GM19452 (cell line): Measurements from ENCODE around the gene SP4.
A peak's percentile ranks its signal among the peaks of the same experiment; 100 is the strongest.

Experiments
- ATAC-seq: cut with Tn5 transposase; IDR thresholded peaks from one replicate; pipeline ENCODE4 v1.9.1; 2021; ENCODE audit not compliant: unreplicated experiment

SP4 gene

GRCh38 chr7:21427871-21428658 is at the start of gene SP4:
SP4 (plus strand) TSS chr7:21428083; CDS start chr7:21428252, 169 bp downstream.
- ATAC-seq, result peak; percentile 66

- peak; percentile 93 for ATAC-seq
Measured at GRCh38 chr7:21383227-21384220, 44.4 kb upstream of the SP4 start.

DNA sequence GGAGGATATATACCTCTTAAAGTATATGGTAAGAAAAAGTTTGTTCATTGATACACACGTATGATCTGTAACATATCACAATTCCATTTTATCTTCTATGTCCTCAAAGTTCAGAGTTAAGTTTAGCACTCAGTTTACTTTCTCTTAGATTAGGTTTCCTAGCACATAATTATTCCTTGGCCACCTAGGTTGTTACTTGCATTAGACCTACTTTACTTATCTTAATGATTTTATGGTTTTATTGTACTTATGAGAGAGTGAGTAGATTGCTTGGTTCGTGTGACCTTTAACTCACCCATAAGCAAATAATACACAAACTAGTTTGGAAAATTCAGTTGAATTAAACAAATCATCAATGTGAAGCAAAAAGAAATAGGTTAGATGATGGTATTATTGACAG is 33.9 kb upstream of the SP4 start:
- no peak for ATAC-seq

- ATAC-seq, result no peak
Measured at GRCh38 chr7:21401944-21402343, 25.9 kb upstream of the SP4 start.

DNA sequence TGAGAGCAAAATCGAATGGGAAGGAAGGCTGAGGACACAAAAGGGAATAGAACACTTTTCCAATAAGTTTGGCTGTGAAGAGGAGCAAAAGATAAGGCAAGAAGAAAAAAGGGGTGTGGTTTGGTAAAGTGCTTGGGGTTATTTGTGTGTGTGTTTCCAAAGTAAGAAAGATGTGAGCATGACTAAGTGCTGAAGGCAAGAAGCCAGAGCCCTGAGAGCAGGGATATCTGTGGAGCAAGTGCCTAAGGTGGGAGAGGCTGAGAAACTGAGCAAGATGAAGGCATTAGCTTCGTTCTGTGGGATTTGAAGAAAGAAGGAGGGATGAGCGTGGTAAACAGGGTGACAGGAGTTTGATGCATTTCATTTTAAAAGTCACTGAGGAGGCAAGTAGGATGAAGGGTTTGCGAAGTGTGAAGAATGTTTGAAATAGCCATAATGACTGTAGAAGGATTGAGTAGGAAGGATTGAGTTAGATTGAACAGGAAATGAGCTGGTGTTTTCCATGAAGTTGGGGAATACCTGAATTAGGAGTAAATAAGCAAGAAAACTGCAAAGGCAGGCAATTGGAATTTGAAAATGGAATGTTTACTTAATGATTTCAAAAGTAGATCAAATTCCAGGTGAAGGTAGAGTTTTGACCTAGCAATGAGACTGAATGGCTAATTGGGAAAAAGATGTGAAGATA is 19.9 kb upstream of the SP4 start:
- ATAC-seq, result no peak

DNA sequence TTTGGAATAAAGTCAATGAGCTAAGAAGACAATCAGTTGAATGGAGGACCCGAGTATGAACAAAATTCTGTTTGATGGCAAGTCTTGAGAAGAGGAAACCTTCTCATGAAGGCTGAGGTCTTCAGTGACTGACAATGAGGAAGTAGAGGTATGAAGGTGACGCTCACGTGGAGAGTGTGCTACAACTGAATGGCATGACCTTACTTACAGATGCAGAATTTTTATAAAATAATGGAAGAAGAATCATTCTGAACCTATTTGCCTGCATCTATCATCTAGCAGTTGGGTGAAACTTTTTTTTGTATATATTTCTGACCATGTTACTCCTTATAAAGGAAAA is 19.4 kb upstream of the SP4 start:
- no peak for ATAC-seq

- ATAC-seq, result no peak
Measured at GRCh38 chr7:21412410-21412851, 15.5 kb upstream of the SP4 start.

- no peak for ATAC-seq
Measured at GRCh38 chr7:21412957-21413356, 14.9 kb upstream of the SP4 start.

DNA sequence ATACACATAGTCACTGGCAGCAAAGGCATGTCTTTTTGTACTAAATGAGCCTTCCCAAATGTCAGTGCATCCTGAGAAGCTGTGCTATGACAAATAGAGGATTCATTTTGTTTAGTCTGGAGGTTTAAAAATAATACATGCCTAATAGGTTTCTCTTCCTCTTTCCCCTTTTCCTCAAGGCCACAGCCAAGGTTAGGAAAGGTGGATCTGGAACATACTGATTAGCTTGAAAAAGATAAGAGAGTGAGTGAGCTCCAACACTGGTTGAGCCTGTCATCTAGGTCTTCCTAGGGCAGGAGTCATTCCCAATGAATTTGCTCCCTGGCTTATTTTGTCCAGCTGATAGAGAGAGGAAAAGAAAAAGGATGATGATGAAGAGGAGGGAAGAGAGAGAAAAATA is 14.4 kb upstream of the SP4 start:
- ATAC-seq, result no peak

- no peak for ATAC-seq
Measured at GRCh38 chr7:21414795-21415393, 13.0 kb upstream of the SP4 start.

- ATAC-seq, result no peak
Measured at GRCh38 chr7:21417647-21418046, 10.2 kb upstream of the SP4 start.

- ATAC-seq, result no peak
Measured at GRCh38 chr7:21422751-21423150, 5.1 kb upstream of the SP4 start.

DNA sequence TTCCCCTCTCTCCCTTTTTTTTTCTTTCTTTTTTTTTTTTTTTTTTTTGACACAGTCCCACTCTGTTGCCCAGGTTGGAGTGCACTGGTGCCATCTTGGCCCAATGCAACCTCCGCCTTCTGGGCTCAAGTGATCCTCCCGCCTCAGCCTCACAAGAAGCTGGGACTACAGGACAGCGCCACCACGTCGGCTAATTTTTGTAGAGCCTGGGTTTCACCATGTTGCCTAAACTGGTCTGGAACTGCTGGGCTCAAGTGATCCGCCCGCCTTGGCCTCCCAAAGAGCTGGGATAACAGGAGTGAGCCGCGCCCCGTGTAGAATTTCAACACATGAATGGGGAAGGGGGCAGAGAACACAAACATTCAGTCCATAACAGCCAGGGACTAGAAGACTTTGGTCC is 2.6 kb upstream of the SP4 start:
- no peak for ATAC-seq

DNA sequence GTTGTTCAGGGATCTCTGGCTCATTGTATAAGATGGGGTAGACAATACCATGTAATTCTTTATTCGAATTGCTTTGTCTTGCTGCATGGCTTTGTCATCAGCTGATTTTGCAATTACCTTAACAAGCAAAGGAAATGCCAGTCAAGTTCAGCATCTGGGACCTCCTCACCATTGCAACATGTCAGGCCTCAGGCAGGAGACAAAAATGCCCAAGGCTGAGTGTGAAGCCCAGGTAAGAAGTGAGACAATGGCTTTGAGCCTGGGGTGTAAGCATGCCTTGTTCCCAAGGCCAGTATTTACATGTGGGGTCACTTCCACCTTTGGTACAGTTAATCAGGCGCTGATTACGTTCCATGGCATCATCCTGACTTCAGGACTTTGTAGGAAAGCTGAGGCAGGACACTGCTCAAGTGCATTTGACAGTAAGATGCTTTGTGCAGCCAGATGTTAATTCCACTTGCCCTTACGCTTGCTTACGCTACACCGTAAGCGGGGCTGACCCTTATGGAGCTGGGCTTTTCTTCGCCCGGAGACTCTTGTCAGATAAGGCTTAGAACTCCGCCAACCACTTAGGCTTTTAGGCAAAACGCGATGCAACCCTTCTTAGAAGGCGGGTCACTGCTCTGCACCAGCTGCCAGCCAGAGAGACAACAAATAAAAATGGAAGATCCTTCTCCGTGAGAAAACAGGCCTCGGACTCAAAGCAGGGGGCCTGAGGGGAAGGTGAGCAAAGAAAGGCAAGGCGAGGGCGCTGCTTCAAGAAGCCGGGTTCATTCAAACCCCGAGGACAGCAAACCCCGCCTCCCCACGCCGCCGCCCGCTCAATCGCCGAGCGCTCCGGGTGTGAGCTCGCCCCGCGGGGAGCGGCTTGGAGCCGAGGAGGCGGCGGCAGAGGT is 1.3 kb upstream of the SP4 start:
- ATAC-seq, result no peak

DNA sequence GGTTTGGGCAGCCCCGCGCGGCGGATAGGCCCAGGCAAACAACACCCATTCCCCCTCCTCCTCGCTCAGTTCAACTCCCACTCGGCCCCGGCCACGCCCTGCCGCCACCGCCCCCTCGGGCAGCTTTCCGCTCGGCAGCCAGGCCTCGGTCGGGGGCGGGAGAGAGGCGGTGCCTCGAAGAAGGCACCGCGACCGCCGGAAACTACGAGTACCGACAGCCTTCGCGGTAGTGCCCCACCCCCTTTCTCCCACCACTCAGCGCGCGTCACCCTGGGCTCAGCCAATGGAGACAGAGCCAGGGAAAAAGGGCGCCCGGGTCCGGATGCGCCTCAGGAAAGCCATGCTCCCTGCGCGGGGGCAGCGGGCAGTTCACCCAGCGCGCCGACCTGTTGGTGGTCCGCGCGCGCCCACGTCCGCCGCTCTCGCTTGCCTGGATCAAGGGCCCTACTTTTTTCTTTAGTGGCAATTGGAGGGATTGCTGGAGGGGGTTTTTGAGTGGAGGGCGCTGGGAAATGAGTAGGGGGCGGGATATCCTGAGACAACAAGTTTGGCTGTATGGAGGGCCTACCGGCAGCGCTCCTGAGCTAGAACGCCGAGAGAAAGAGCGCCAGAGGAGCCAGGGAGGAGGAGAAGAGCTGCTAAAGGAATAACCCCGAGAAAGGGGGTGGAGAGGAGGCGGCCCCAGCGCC is 557 bp upstream of the SP4 start:
- ATAC-seq, result peak; percentile 78

DNA sequence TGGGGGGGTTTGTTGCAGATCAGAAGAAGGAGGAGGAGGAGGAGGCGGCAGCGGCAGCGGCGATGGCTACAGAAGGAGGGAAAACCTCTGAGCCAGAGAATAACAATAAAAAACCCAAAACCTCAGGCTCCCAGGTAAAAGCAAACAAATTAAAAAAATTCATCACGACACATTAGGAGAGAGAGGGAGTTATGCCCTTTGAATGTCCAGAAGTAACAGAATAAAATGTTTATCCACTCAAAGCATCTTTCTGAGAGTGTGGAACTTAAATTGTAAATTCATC is 717 bp downstream of the SP4 start:
- no peak for ATAC-seq

DNA sequence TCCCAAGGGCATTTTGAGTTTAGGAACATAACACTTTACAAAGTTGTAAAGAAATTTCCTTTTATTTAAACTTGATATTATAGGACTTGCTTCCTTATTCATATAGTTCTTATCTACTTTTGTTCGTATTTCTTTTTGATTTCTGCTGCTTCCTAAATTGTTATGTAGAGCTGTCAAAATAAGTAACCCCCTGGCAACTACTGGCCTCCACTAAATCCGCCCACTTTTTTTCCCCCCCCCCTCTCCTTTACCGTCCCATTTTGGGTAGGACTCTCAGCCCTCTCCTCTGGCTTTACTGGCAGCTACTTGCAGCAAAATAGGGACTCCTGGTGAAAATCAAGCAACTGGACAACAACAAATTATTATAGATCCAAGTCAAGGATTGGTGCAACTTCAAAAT is 1.1 kb downstream of the SP4 start:
- no peak for ATAC-seq

DNA sequence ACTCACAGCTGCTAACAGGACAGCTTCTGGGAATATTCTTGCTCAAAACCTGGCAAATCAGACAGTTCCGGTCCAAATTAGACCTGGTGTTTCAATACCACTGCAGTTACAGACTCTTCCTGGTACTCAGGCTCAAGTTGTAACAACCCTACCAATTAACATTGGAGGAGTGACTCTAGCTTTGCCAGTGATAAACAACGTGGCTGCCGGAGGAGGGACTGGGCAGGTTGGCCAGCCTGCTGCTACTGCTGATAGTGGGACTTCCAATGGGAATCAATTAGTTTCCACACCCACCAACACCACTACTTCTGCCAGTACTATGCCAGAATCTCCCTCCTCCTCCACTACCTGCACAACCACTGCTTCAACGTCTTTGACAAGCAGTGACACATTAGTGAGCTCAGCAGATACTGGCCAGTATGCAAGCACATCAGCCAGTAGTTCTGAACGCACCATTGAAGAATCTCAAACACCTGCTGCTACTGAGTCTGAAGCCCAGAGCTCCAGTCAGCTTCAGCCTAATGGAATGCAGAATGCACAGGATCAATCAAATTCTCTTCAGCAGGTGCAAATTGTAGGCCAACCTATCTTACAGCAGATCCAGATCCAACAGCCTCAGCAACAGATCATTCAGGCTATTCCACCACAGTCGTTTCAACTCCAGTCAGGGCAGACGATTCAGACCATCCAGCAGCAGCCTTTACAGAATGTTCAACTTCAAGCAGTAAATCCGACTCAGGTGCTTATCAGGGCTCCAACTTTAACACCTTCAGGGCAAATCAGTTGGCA is 2.1 kb downstream of the SP4 start:
- ATAC-seq, result no peak

- no peak for ATAC-seq
Measured at GRCh38 chr7:21430575-21430954, 2.7 kb downstream of the SP4 start.
